Heart right ventricle (tissue), 16 donors: Measurements from ENCODE around the gene PYGO2. TPM values are rescaled to one million over a fixed set of nuclear protein-coding genes. Genes with fewer than 3 reads are reported as not detected.

Source experiments
- ATAC-seq, 8 donors: fragments of 200-7000 bp; cut with Tn5 transposase; one replicate each; pipeline ENCODE4 v1.9.1; 2020; ENCODE audit warnings: mild to moderate bottlenecking in 8 of 8, moderate library complexity in 8 of 8, moderate number of reproducible peaks in 1 of 8
- DNase-seq, 2 donors: peaks; one replicate each; pipeline ENCODE4 v3.0.0-alpha.2; 2020
- H3K27ac ChIP-seq, 10 donors: fragments of 200-600 bp; sonication (generic) in 2 of 10; one replicate each; pipeline versions ENCODE4 v1.5.0 to v1.8.0; 2020 to 2022; ENCODE audit warnings: mild to moderate bottlenecking in 3 of 10
- H3K27me3 ChIP-seq, 7 donors: fragments of 200-600 bp; one replicate each; pipeline ENCODE4 v1.8.0; 2021 to 2022; ENCODE audit warnings: mild to moderate bottlenecking in 2 of 7
- H3K36me3 ChIP-seq, 9 donors: fragments of 200-600 bp; sonication (generic) in 1 of 9; one replicate each; pipeline versions ENCODE4 v1.5.0 to v1.8.0; 2020 to 2022; ENCODE audit warnings: mild to moderate bottlenecking in 2 of 9
- H3K4me1 ChIP-seq, 9 donors: fragments of 200-600 bp; sonication (generic) in 1 of 9; one replicate each; pipeline versions ENCODE4 v1.5.0 to v1.8.0; 2020 to 2022; ENCODE audit warnings: mild to moderate bottlenecking in 4 of 9
- H3K4me3 ChIP-seq, 10 donors: fragments of 200-600 bp; sonication (generic) in 2 of 10; one replicate each; pipeline versions ENCODE4 v1.5.0 to v1.8.0; 2020 to 2022; ENCODE audit warnings: mild to moderate bottlenecking in 7 of 10, moderate library complexity in 2 of 10
- H3K9me3 ChIP-seq, 11 donors: fragments of 200-600 bp in 10 of 11; sonication (generic) in 2 of 11; one replicate each; pipeline versions ENCODE4 v1.5.0 to v1.8.0; 2013 to 2022; ENCODE audit warnings: mild to moderate bottlenecking in 2 of 11, control low read depth in 1 of 11, moderate library complexity in 1 of 11
- CTCF ChIP-seq, 9 donors: fragments of 200-600 bp; sonication (generic) in 2 of 9; IDR thresholded peaks; one replicate each; pipeline versions ENCODE4 v1.5.0 to v1.8.0; 2021 to 2022; ENCODE audit warnings: antibody characterized with exemption in 9 of 9, mild to moderate bottlenecking in 5 of 9, moderate library complexity in 1 of 9
- WGBS, 2 donors: extraction: QIAGEN DNeasy Blood & Tissue Kit; methylation state at CpG; one replicate each; pipeline ENCODE4 v1.1.7; 2013; ENCODE audit warnings: inconsistent platforms in 1 of 2; 5-methylcytosine and 5-hydroxymethylcytosine counted together
- intact Hi-C, 10 donors: fragments of 100-400 bp; cut with DNase I; formaldehyde crosslinking; loops; one replicate each; pipeline versions ENCODE4 v1.11.1 to v1.14.2; 2022
- polyA plus RNA-seq, 2 donors: library from polyadenylated mRNA; stranded (reverse); fragments of 200-250 nt; gene quantifications; one replicate each; pipeline ENCODE4 v1.2.3, GENCODE V29; 2013
- total RNA-seq, 10 donors: library from RNA; stranded (reverse); fragmentation: NEBNext Ultra II Directional in 3 of 10; extraction: Animal tissue kit (Norgen Biotek cat#: 25700) in 3 of 10; gene quantifications; one replicate each; pipeline versions ENCODE4 v1.2.1 to v1.2.4, GENCODE V29; 2021 to 2023
- donor health status: Arrhythmogenic right ventricular cardiomyopathy.
- donor health status: ischemic (EF 13 %, LVEDD 7.1; RV severe dilation, severe dysfunction).
- donor health status: healthy with polysubstance abuse.
- donor health status: DM: no; HTN: yes; CAD: no.
- donor health status: DM: no; HTN: no; CAD: no.
- donor health status: ischemic (EF 25% LVEDD 6.9; RV normal size, moderate dysfunction).
- donor health status: ischemic (EF 25% LVEDD 5.7; RV mildly dilated, moderate dysfunction).
- donor health status: healthy.
- donor health status: DM: yes; HTN: yes; CAD: no.
- donor health status: Ischemic cardiomyopathy.
- donor health status: ischemic (EF 35%, LVEDD 5.7; RV mildly dilated, moderate dysfunction).
- donor health status: nonischemic (EF 11% LVEDD 7.7; RV severe dilation, severe dysfunction).
- donor health status: DM: yes; HTN: yes; CAD: no.
- donor health status: PGD.
- donor health status: ischemic (EF 29% LVEDD 5.4; RV normal size, mild dysfunction).
- donor health status: nonischemic (EF 23%, LVEDD 6.1; RV moderate dilation, normal function).

Gene PYGO2
- total and polyA plus RNA-seq, 12 donors = 8.8 to 18.0 (median 13.8) TPM

- no peaks in the 10 kb centered on the region for H3K9me3 ChIP-seq
- ATAC-seq = no peak
- no peak for TF ChIP-seq CTCF (IDR thresholded peaks at IDR 0.05)
- no peak for DNase-seq
- H3K4me1 ChIP-seq = peaks cover 26 to 79% (median 66%) of the 10 kb centered on the region in 9 donors
- peak overlapping the region in 1 of 10 donors; percentile 14 for H3K4me3 ChIP-seq
- intact Hi-C loops = loop anchor here in 1 of 10 donors (10.0 kb wide), 1 partner anchor 58 kb away; the partner anchor contains the start of gene EFNA4
- H3K36me3 ChIP-seq = no peaks in the 10 kb centered on the region
- H3K27me3 ChIP-seq = no peaks in the 10 kb centered on the region
- WGBS, 2 donors = 39 to 45% methylated on average over 2 of the region's 2 CpGs
- peak overlapping the region in 9 of 10 donors; percentile 63 to 98 (median 96) for H3K27ac ChIP-seq
Observed at GRCh38 chr1:155006601-155007101, 45.1 kb upstream of the PYGO2 start.

DNA sequence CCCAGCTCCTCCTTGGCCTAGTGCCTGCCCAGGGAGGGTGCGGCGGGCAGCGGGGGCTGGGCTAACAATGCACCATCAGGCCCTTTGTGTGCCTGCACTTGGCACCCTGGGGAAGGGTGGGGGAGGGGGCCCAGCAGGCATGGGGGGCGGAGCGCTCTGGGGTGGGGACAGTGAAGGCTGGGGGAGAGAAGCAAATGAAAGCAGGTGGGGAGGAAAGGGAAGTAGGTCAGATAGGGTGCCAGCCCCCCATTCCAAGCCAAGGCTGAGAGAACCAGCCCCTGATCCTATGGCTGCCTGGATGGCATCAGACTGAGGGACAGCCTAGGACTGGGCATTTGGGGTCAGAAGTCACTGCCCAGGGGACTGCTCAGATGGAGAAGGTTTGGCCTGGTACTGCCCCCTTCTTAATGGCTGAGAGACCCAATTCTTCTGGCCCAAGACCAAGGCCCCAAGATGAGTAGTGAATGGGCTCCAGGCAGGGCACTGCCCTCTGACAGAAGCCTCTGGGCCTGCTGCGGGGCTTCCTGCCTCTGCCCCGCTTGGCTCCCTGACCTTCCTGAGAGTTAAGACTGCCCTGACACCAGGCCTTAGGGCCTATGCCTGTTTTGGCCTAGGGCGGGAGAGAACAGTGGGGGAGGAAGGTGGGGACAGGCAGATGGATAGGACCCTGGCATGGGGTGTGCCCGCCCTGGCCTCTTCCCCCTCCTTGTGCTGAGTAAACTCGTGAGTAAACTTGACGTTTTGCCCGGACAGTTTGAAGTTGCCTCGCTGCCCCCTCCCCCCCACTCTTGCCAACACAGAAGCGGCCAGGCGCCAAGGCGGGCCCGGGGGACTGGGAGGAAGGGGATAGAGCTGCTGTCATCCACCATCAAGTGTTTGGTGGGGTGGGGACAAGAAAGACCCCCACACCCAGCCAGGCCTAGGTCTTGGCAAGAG, 43.8 kb upstream of the PYGO2 start:
- DNase-seq (peak; percentile 69 to 80), ATAC-seq (peak in 6 of 8 donors; percentile 3 to 25 (median 12))
- H3K4me3 ChIP-seq = peak overlapping the region in 8 of 10 donors; percentile 87 to 97 (median 92)
- peaks cover 26 to 70% (median 54%) of the 10 kb centered on the region in 9 donors for H3K4me1 ChIP-seq
- no peak for TF ChIP-seq CTCF (IDR thresholded peaks at IDR 0.05)
- no peaks in the 10 kb centered on the region for H3K9me3 ChIP-seq
- intact Hi-C loops = loop anchor here in 1 of 10 donors (10.0 kb wide), 1 partner anchor 59 kb away; the partner anchor contains the start of gene EFNA4
- 43 to 44% methylated on average over 17 of the region's 17 CpGs for WGBS, 2 donors
- H3K36me3 ChIP-seq = no peaks in the 10 kb centered on the region
- H3K27ac ChIP-seq = peak overlapping the region; percentile 90 to 98 (median 96)
- no peaks in the 10 kb centered on the region for H3K27me3 ChIP-seq

DNA sequence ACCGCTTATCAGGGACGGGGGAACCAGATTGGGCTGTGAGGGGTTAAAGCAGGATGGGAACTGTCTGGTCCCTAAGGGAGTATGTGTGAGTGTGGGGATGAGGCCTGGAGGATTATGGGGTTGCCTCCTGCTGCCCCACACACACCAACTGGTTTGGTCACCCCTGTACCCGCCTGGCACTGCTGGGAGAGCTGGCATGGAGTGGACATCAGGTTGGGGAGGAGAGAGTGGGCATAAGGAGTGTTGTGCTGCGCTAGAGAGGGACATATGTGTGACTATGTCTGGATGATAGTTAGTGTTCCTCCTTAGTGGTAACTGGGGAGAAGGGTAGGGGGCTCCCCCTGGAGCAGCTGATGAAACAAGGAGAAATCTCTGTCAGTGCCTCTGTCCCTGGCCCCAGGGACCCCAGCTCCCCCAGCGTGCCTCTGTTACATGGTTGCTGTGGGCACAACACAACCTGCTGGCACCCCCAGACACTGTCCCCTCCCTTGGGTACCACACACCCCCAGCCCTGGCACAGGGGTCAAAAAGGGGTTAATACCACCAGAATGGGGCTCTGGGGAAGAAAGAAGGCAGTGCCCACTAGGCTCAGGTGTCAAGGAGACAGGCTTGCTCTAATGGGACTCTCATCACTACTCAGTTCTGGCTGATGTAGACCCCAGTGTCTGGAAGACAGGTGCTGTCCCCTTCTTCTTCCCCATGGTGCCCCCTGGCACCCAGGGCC, 42.9 kb upstream of the PYGO2 start:
- ATAC-seq (no peak), DNase-seq (no peak)
- TF ChIP-seq CTCF (IDR thresholded peaks at IDR 0.05) = no peak
- Histone ChIP-seq H3K9me3 (no peaks in the 10 kb centered on the region), H3K27me3 (no peaks in the 10 kb centered on the region), H3K36me3 (no peaks in the 10 kb centered on the region), H3K4me3 (peak overlapping the region; percentile 50 to 97 (median 91)), H3K27ac (peak overlapping the region; percentile 90 to 98 (median 96)), H3K4me1 (peaks cover 29 to 71% (median 60%) of the 10 kb centered on the region in 9 donors)
- intact Hi-C loops = loop anchor here in 3 of 10 donors (5.0 to 10.0 kb wide), 3 partner anchors 42 to 60 kb away; partner anchors contain the start of genes ADAM15 (in 1 of the 3), EFNA4 (in 1 of the 3) and PYGO2 (in 1 of the 3)
- WGBS, 2 donors = 24 to 33% methylated on average over 5 of the region's 5 CpGs
